Measurements from ENCODE around the gene CHURC1. TPM values are rescaled to one million over a fixed set of nuclear protein-coding genes. Genes with fewer than 3 reads are reported as not detected.

CHURC1 gene
- total RNA-seq, 6 experiments from 2014 or later: 28.2 to 55.2 (median 37.1) TPM

- peaks cover 0 to 43% (median 10%) of the 10 kb centered on the region in 4 donors for H3K4me1 ChIP-seq
- peak overlapping the region in 1 of 3 donors; percentile 48 for H3K27ac ChIP-seq
- H3K4me3 ChIP-seq: no peak overlapping the region
- H3K36me3 ChIP-seq: no peaks in the 10 kb centered on the region
- intact Hi-C loops (cut with DNase I): no loop called here
- no peak for DNase-seq
- 86% methylated on average over 3 of the region's 8 CpGs for WGBS (ENCODE audit: insufficient coverage, low coverage, low lambda C conversion rate, missing lambda C conversion rate)
- no peak for TF ChIP-seq CTCF (IDR thresholded peaks at IDR 0.05)
- TF ChIP-seq POLR2A (IDR thresholded peaks at IDR 0.05): no peak
- no peaks in the 10 kb centered on the region for H3K9me3 ChIP-seq
- no peak for ATAC-seq
- H3K27me3 ChIP-seq: no peaks in the 10 kb centered on the region
Observed at GRCh38 chr14:64948612-64949210, 34.5 kb downstream of the CHURC1 start.

- H3K36me3 ChIP-seq: no peaks in the 10 kb centered on the region
- intact Hi-C loops (cut with DNase I): no loop called here
- H3K4me3 ChIP-seq: no peak overlapping the region
- TF ChIP-seq POLR2A (IDR thresholded peaks at IDR 0.05): no peak
- TF ChIP-seq CTCF (IDR thresholded peaks at IDR 0.05): no peak
- DNase-seq (no peak), ATAC-seq (no peak)
- no peak overlapping the region for H3K27ac ChIP-seq
- peaks cover 0 to 30% (median 7%) of the 10 kb centered on the region in 4 donors for H3K4me1 ChIP-seq
- WGBS (ENCODE audit: insufficient coverage, low coverage, low lambda C conversion rate, missing lambda C conversion rate): 98% methylated on average over 4 of the region's 8 CpGs
- H3K9me3 ChIP-seq: no peaks in the 10 kb centered on the region
- H3K27me3 ChIP-seq: no peaks in the 10 kb centered on the region
Observed at GRCh38 chr14:64950889-64951288, 36.6 kb downstream of the CHURC1 start.

GRCh38 chr14:64951291-64951690 lies 37.0 kb downstream of the CHURC1 start:
- Histone ChIP-seq H3K27me3 (no peaks in the 10 kb centered on the region), H3K4me1 (peaks cover 0 to 30% (median 7%) of the 10 kb centered on the region in 4 donors), H3K36me3 (no peaks in the 10 kb centered on the region), H3K9me3 (no peaks in the 10 kb centered on the region), H3K4me3 (no peak overlapping the region), H3K27ac (no peak overlapping the region)
- TF ChIP-seq POLR2A (IDR thresholded peaks at IDR 0.05) (no peak), CTCF (IDR thresholded peaks at IDR 0.05) (no peak)
- ATAC-seq (no peak), DNase-seq (no peak)
- intact Hi-C loops (cut with DNase I): no loop called here
- WGBS (ENCODE audit: insufficient coverage, low coverage, low lambda C conversion rate, missing lambda C conversion rate): 87% methylated on average over 8 of the region's 8 CpGs

GRCh38 chr14:64951724-64952123 lies 37.5 kb downstream of the CHURC1 start:
- H3K27ac ChIP-seq: no peak overlapping the region
- TF ChIP-seq POLR2A (IDR thresholded peaks at IDR 0.05) (no peak), CTCF (IDR thresholded peaks at IDR 0.05) (no peak)
- peaks cover 0 to 25% (median 7%) of the 10 kb centered on the region in 4 donors for H3K4me1 ChIP-seq
- DNase-seq (no peak), ATAC-seq (no peak)
- H3K27me3 ChIP-seq: no peaks in the 10 kb centered on the region
- no peak overlapping the region for H3K4me3 ChIP-seq
- no peaks in the 10 kb centered on the region for H3K36me3 ChIP-seq
- H3K9me3 ChIP-seq: no peaks in the 10 kb centered on the region
- intact Hi-C loops (cut with DNase I): no loop called here
